ENCODE results near the gene GPS1. TPM values are rescaled to one million over a fixed set of nuclear protein-coding genes. Genes with fewer than 3 reads are reported as not detected.

Gene GPS1
- polyA plus RNA-seq, 1 of the 3 experiments (the other 2 are of a cell fraction), result 264 TPM

- TF ChIP-seq IRF3 (IDR thresholded peaks at IDR 0.05; ENCODE audit: low read depth, low read length) (no peak), NFIC (IDR thresholded peaks at IDR 0.05; ENCODE audit: borderline replicate concordance) (no peak), TAF1 (IDR thresholded peaks at IDR 0.05; ENCODE audit: borderline replicate concordance, low read depth, low read length) (no peak), CTCF (IDR thresholded peaks at IDR 0.05) (no peak)
Observed at GRCh38 chr17:82021900-82022309, 29.8 kb upstream of the GPS1 start (continued).

GRCh38 chr17:82022310-82022980 lies 29.3 kb upstream of the GPS1 start, which contains the start of gene CENPX:
Gene CENPX, minus strand, starts transcription at chr17:82022878. Its CDS starts 17 bp downstream, at chr17:82022861.
- DNase-seq, result no peak
- Histone ChIP-seq H3K36me3 (replicated peaks in 1 of 2; ENCODE audit: control insufficient read depth in 1 of 2, insufficient read depth in 2 of 2, low read length in 1 of 2) (peaks cover 7 to 23% of the 10 kb centered on the region in 2 experiments), H2AFZ (ENCODE audit: low read depth) (peak within 1 kb of the TSS; percentile 84), H3K4me1 (ENCODE audit: control insufficient read depth in 1 of 2, insufficient read depth in 2 of 2, low read depth in 1 of 2, low read length in 1 of 2) (peaks cover 18 to 36% of the 10 kb centered on the region in 2 experiments; a peak in 3 of 4 replicates), H3K9me3 (no peaks in the 10 kb centered on the region), H3K4me3 (ENCODE audit: low read depth in 2 of 2, low read length in 1 of 2) (peak within 1 kb of the TSS; percentile 88 to 92), H3F3A (replicated peaks; ENCODE audit: insufficient read depth) (peaks cover 32% of the 10 kb centered on the region), H3K79me2 (ENCODE audit: insufficient read depth) (peaks cover 36% of the 10 kb centered on the region), H4K20me1 (ENCODE audit: insufficient read depth) (peaks cover 17% of the 10 kb centered on the region), H3K4me2 (peak within 1 kb of the TSS; percentile 99), H3K9me2 (no peaks in the 10 kb centered on the region), H3K9ac (peak within 1 kb of the TSS; percentile 86), H3K27me3 (ENCODE audit: insufficient read depth) (no peaks in the 10 kb centered on the region), H3K27ac (ENCODE audit: low read depth in 2 of 2, low read length in 1 of 2) (peak within 1 kb of the TSS; percentile 41 to 69)
- POLR2A ChIA-PET, result interaction anchor here (0.6 to 4.2 kb wide), 11 partner anchors 9 to 94 kb away, joined by 3 to 41 read pairs (median 4); partner anchors contain the start of genes DCXR, FASN, MAFG and NOTUM
- WGBS (ENCODE audit: low lambda C conversion rate), result 1% methylated on average over 40 of the region's 64 CpGs
- TF ChIP-seq USF1 (IDR thresholded peaks at IDR 0.05; ENCODE audit: borderline replicate concordance, low read depth) (no peak), RXRA (IDR thresholded peaks at IDR 0.05; ENCODE audit: borderline replicate concordance, low read depth) (no peak), TAF1 (IDR thresholded peaks at IDR 0.05; ENCODE audit: borderline replicate concordance, low read depth, low read length) (peak; percentile 69), YY1 (IDR thresholded peaks at IDR 0.05; ENCODE audit: low read depth) (peak; percentile 70), MXI1 (IDR thresholded peaks at IDR 0.05; ENCODE audit: low read depth, low read length) (peak; percentile 73), NFIC (IDR thresholded peaks at IDR 0.05; ENCODE audit: borderline replicate concordance) (no peak), MAX (IDR thresholded peaks at IDR 0.05; ENCODE audit: low read depth) (peak; percentile 50; the same call in 1 of the 2 replicates), GABPA (IDR thresholded peaks at IDR 0.05; ENCODE audit: low read depth) (peak; percentile 68), PBX3 (IDR thresholded peaks at IDR 0.05) (no peak), POLR2AphosphoS5 (IDR thresholded peaks at IDR 0.05; ENCODE audit: low read depth, low read length) (peak; percentile 60)
- CTCF ChIA-PET, result interaction anchor here (1.0 to 35.7 kb wide), 22 partner anchors 8 to 287 kb away, joined by 3 to 1216 read pairs (median 32); partner anchors contain the start of genes ARHGDIA, ASPSCR1, DCXR and FASN

All from SK-N-SH (cell line).